WTC11 (cell line): ENCODE results near the gene GPR156. TPM values are rescaled to one million over a fixed set of nuclear protein-coding genes. Genes with fewer than 3 reads are reported as not detected.

Source experiments
- ATAC-seq: fragments of 200-7000 bp; cut with Tn5 transposase; 2 replicates; pipeline ENCODE4 v1.10.0; 2021; ENCODE audit warnings: mild to moderate bottlenecking, moderate library complexity
- CTCF ChIA-PET: fragments of 300-600 bp; sonication (Branson Sonifier 250); formaldehyde crosslinking; loops from one replicate; lab custom pipeline; 2021; ENCODE audit warnings: antibody characterized with exemption; lab: Charles Lee
- POLR2A ChIA-PET: fragments of 350-600 bp; sonication (Branson Sonifier 250); formaldehyde crosslinking; loops from one replicate; lab custom pipeline; 2021; ENCODE audit warnings: antibody characterized with exemption; lab: Charles Lee
- DNase-seq: peaks from one replicate; pipeline ENCODE4 v3.0.0; 2021; ENCODE audit warnings: low spot score
- H3K27ac Mint-ChIP-seq: 2 replicates; pipeline ENCODE4 v1.8.0; 2021; ENCODE audit warnings: mixed read lengths
- H3K27me3 Mint-ChIP-seq: 2 replicates; pipeline ENCODE4 v1.8.0; 2021; ENCODE audit warnings: low read depth, mild to moderate bottlenecking, moderate library complexity, mixed read lengths
- H3K36me3 Mint-ChIP-seq: 2 replicates; pipeline ENCODE4 v1.8.0; 2021; ENCODE audit warnings: mixed read lengths
- H3K4me1 Mint-ChIP-seq: 2 replicates; pipeline ENCODE4 v1.8.0; 2022; ENCODE audit warnings: mixed read lengths
- H3K4me3 Mint-ChIP-seq: 2 replicates; pipeline ENCODE4 v1.8.0; 2021; ENCODE audit warnings: mild to moderate bottlenecking, moderate library complexity, mixed read lengths
- H3K9me3 Mint-ChIP-seq: 2 replicates; pipeline ENCODE4 v1.8.0; 2021; ENCODE audit warnings: mixed read lengths
- IRF2 ChIP-seq: sonication (generic); formaldehyde crosslinking; IDR thresholded peaks from 2 replicates; pipeline ENCODE4 v1.8.0; 2022; ENCODE audit warnings: low read depth, missing genetic modification reagents, borderline replicate concordance
- JAZF1 ChIP-seq: fragments of 250-450 bp; sonication (Bioruptor Pico); IDR thresholded peaks from 2 replicates; pipeline ENCODE4 v1.9.0; 2021; ENCODE audit warnings: moderate library complexity, mild to moderate bottlenecking, inconsistent platforms
- JUN ChIP-seq: sonication (generic); formaldehyde crosslinking; IDR thresholded peaks from 2 replicates; pipeline ENCODE4 v1.8.0; 2023; ENCODE audit warnings: mild to moderate bottlenecking, missing genetic modification reagents
- NFE2L1 ChIP-seq: sonication (generic); formaldehyde crosslinking; IDR thresholded peaks from 2 replicates; pipeline ENCODE4 v1.8.1; 2023; ENCODE audit warnings: missing genetic modification reagents
- NR1H2 ChIP-seq: sonication (generic); formaldehyde crosslinking; IDR thresholded peaks from 2 replicates; pipeline ENCODE4 v1.9.0; 2021; ENCODE audit warnings: mild to moderate bottlenecking, moderate library complexity, missing genetic modification reagents
- SMAD3 ChIP-seq: sonication (generic); formaldehyde crosslinking; IDR thresholded peaks from 2 replicates; pipeline ENCODE4 v1.8.0; 2022; ENCODE audit warnings: missing genetic modification reagents, mild to moderate bottlenecking, borderline replicate concordance
- SOX15 ChIP-seq: fragments of 250-450 bp; sonication (Bioruptor Pico); IDR thresholded peaks from 2 replicates; pipeline ENCODE4 v1.9.0; 2021; ENCODE audit warnings: mild to moderate bottlenecking
- total RNA-seq: library from RNA; stranded (reverse); gene quantifications from 3 replicates; pipeline ENCODE4 v1.2.3, GENCODE V29; 2021
- TF ChIP-seq, protein P1 (sequence below): fragments of 250-450 bp; sonication (Bioruptor Pico); IDR thresholded peaks from 2 replicates; pipeline ENCODE4 v1.9.0; 2021; ENCODE audit warnings: mild to moderate bottlenecking, borderline replicate concordance
- TF ChIP-seq, protein P2 (sequence below): fragments of 250-450 bp; sonication (Bioruptor Pico); IDR thresholded peaks from 2 replicates; pipeline ENCODE4 v1.8.0; 2021; ENCODE audit warnings: mild to moderate bottlenecking
- TF ChIP-seq, protein P3 (sequence below): fragments of 250-450 bp; sonication (Bioruptor Pico); conservative IDR thresholded peaks from 2 replicates; pipeline ENCODE4 v1.9.0; 2021; ENCODE audit warnings: mild to moderate bottlenecking
- TF ChIP-seq, protein P4 (sequence below): fragments of 250-450 bp; sonication (Bioruptor Pico); IDR thresholded peaks from 2 replicates; pipeline ENCODE4 v1.9.0; 2021; ENCODE audit warnings: mild to moderate bottlenecking
- TF ChIP-seq, protein P5 (sequence below): sonication (generic); formaldehyde crosslinking; IDR thresholded peaks from 2 replicates; pipeline ENCODE4 v1.8.0; 2023; ENCODE audit warnings: mild to moderate bottlenecking, missing genetic modification reagents
- TF ChIP-seq, protein P6 (sequence below): sonication (generic); formaldehyde crosslinking; IDR thresholded peaks from 2 replicates; pipeline ENCODE4 v1.8.1; 2023; ENCODE audit warnings: mild to moderate bottlenecking, missing genetic modification reagents, borderline replicate concordance

Gene GPR156
- total RNA-seq, 1 experiment from 2014 or later = 0.72 TPM

DNA sequence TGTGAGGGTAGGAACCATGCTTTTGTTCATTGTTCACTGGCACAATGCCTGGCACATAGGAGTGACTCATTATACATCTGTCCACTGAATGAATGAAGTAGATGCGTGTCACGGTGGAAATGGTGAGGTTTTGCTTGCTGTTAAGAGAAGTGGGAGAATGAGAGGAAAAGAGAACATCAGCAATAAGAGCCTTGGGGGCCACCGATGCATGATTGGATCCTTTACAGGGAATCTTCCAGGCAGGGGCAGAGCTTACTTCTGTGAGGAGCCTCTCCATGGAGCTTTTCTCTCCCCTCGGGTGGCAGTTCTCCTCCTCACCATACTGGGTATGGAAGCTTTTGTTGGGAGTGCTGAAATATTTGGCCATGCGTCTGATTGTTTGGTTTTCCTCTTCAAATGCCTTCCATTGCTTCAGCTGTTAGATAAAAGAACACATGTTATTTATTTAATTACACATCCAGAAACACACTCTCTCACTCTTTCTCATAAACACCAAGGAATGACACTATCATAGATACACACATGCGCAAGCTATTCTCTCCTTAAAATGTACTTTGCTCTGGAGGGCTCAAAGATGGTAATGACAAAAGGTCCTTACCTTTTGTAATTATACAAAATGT is 111.9 kb downstream of the GPR156 start (continued):
- TF ChIP-seq, protein P1, sequence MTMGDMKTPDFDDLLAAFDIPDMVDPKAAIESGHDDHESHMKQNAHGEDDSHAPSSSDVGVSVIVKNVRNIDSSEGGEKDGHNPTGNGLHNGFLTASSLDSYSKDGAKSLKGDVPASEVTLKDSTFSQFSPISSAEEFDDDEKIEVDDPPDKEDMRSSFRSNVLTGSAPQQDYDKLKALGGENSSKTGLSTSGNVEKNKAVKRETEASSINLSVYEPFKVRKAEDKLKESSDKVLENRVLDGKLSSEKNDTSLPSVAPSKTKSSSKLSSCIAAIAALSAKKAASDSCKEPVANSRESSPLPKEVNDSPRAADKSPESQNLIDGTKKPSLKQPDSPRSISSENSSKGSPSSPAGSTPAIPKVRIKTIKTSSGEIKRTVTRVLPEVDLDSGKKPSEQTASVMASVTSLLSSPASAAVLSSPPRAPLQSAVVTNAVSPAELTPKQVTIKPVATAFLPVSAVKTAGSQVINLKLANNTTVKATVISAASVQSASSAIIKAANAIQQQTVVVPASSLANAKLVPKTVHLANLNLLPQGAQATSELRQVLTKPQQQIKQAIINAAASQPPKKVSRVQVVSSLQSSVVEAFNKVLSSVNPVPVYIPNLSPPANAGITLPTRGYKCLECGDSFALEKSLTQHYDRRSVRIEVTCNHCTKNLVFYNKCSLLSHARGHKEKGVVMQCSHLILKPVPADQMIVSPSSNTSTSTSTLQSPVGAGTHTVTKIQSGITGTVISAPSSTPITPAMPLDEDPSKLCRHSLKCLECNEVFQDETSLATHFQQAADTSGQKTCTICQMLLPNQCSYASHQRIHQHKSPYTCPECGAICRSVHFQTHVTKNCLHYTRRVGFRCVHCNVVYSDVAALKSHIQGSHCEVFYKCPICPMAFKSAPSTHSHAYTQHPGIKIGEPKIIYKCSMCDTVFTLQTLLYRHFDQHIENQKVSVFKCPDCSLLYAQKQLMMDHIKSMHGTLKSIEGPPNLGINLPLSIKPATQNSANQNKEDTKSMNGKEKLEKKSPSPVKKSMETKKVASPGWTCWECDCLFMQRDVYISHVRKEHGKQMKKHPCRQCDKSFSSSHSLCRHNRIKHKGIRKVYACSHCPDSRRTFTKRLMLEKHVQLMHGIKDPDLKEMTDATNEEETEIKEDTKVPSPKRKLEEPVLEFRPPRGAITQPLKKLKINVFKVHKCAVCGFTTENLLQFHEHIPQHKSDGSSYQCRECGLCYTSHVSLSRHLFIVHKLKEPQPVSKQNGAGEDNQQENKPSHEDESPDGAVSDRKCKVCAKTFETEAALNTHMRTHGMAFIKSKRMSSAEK = no peak
- TF ChIP-seq, protein P2, sequence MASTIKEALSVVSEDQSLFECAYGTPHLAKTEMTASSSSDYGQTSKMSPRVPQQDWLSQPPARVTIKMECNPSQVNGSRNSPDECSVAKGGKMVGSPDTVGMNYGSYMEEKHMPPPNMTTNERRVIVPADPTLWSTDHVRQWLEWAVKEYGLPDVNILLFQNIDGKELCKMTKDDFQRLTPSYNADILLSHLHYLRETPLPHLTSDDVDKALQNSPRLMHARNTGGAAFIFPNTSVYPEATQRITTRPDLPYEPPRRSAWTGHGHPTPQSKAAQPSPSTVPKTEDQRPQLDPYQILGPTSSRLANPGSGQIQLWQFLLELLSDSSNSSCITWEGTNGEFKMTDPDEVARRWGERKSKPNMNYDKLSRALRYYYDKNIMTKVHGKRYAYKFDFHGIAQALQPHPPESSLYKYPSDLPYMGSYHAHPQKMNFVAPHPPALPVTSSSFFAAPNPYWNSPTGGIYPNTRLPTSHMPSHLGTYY = no peak
- TF ChIP-seq, protein P3, sequence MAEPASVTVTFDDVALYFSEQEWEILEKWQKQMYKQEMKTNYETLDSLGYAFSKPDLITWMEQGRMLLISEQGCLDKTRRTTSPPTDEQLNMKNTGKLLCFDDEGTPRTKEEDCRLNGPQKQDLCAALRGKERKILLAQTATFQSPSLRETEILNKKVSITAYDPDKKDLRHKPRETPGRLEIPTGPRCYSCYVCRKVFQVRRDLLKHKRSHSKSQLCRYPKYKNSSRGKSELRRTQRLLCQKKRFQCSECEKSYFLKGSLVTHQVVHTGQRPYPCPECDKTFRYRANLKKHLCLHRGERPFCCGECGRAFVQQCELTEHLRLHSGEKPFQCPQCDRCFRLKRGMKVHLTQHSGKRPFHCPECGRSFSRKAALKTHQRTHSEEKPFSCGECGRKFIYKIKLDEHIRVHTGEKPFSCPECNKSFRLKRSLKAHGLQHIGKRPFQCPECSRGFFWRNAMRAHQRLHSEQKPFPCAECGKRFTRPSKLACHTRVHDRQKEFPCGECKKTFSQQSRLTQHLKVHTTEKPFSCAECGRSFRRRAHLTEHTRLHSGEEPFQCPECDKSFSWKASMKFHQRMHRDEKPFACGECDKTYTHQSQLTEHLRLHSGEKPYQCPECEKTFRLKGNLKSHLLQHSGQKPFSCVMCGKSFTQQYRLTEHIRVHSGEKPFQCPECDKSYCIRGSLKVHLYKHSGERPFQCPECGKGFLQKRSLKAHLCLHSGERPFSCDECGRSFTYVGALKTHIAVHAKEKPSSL (CRISPR knock-in tag) = no peak
- no peak for TF ChIP-seq JUN (CRISPR knock-in tag)
- no peak for TF ChIP-seq NFE2L1 (CRISPR knock-in tag)

DNA sequence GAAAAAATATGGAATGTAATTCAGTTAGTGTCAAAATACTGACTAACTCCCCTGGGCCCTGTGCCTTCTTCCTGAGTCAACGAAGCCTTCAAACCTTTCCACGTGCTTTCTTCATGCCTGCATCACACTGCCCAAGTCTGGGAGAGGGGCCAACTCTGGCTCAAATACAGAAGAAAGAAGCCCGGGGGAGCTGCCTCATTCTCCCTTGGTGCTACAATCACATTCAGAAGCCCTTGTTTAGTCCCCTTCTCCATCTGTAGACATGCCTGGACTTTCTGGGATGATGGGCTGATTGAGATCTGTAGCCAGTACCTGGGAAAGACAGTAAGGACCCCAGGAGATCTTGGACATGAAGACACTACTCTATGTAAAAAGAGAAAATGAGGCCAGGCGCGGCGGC is 113.0 kb downstream of the GPR156 start:
- CTCF ChIA-PET = no interaction called here

DNA sequence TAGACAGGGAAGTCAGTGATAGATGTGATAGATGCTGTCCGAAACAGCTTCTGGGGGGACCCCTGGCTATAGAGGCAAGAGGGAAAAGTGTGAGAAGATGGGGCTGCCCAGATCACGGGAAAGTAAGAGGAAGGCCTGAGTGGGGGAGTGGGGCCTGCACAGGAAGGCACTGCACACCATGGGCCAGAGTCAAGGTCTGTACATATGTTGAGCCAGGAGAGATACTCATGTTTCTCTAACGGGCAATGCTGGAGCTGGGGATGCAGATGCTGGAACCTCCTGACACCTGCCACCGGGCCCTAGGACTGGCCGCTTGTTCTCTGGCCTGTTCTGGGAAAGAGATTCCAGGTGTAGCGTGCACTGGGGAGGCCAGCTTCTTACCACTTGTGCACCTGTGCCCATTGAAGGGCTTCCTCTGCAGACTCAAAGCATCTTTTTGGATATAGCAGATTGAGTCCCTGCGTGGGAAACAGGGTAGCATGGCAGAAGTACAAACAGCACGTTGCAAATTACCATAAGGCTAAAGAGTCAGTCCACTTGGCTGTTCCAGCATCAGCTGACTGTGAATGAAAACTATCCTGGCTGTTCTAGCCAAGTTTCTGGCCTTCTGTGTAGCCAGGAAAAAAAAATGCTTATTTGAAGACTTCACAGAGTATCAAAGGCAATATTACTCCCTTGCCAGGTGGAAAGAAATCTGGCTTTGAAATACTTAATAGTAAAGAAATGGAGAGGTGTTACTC is 113.7 kb downstream of the GPR156 start:
- Mint-ChIP-seq H3K36me3 (no peaks in the 10 kb centered on the region), H3K27me3 (no peaks in the 10 kb centered on the region), H3K27ac (no peak overlapping the region), H3K9me3 (no peaks in the 10 kb centered on the region)
- ATAC-seq (no peak), DNase-seq (no peak)
- POLR2A ChIA-PET = no interaction called here
- TF ChIP-seq, protein P4, sequence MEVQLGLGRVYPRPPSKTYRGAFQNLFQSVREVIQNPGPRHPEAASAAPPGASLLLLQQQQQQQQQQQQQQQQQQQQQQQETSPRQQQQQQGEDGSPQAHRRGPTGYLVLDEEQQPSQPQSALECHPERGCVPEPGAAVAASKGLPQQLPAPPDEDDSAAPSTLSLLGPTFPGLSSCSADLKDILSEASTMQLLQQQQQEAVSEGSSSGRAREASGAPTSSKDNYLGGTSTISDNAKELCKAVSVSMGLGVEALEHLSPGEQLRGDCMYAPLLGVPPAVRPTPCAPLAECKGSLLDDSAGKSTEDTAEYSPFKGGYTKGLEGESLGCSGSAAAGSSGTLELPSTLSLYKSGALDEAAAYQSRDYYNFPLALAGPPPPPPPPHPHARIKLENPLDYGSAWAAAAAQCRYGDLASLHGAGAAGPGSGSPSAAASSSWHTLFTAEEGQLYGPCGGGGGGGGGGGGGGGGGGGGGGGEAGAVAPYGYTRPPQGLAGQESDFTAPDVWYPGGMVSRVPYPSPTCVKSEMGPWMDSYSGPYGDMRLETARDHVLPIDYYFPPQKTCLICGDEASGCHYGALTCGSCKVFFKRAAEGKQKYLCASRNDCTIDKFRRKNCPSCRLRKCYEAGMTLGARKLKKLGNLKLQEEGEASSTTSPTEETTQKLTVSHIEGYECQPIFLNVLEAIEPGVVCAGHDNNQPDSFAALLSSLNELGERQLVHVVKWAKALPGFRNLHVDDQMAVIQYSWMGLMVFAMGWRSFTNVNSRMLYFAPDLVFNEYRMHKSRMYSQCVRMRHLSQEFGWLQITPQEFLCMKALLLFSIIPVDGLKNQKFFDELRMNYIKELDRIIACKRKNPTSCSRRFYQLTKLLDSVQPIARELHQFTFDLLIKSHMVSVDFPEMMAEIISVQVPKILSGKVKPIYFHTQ (CRISPR knock-in tag) = no peak
- TF ChIP-seq, protein P5, sequence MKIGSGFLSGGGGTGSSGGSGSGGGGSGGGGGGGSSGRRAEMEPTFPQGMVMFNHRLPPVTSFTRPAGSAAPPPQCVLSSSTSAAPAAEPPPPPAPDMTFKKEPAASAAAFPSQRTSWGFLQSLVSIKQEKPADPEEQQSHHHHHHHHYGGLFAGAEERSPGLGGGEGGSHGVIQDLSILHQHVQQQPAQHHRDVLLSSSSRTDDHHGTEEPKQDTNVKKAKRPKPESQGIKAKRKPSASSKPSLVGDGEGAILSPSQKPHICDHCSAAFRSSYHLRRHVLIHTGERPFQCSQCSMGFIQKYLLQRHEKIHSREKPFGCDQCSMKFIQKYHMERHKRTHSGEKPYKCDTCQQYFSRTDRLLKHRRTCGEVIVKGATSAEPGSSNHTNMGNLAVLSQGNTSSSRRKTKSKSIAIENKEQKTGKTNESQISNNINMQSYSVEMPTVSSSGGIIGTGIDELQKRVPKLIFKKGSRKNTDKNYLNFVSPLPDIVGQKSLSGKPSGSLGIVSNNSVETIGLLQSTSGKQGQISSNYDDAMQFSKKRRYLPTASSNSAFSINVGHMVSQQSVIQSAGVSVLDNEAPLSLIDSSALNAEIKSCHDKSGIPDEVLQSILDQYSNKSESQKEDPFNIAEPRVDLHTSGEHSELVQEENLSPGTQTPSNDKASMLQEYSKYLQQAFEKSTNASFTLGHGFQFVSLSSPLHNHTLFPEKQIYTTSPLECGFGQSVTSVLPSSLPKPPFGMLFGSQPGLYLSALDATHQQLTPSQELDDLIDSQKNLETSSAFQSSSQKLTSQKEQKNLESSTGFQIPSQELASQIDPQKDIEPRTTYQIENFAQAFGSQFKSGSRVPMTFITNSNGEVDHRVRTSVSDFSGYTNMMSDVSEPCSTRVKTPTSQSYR = no peak
- TF ChIP-seq SOX15 (CRISPR knock-in tag) = no peak
- no peak for TF ChIP-seq JAZF1 (CRISPR knock-in tag)
- TF ChIP-seq, all 79 proteins: peak for 0
- H3K4me1 Mint-ChIP-seq = no peaks in the 10 kb centered on the region
- CTCF ChIA-PET = no interaction called here
- no peak overlapping the region for H3K4me3 Mint-ChIP-seq

More for the DNA sequence above, 113.0 kb downstream of the GPR156 start:
- no peak for TF ChIP-seq NR1H2
- no peak for TF ChIP-seq IRF2 (CRISPR knock-in tag)
- no peak for TF ChIP-seq SMAD3 (CRISPR knock-in tag)
- TF ChIP-seq, protein P6, sequence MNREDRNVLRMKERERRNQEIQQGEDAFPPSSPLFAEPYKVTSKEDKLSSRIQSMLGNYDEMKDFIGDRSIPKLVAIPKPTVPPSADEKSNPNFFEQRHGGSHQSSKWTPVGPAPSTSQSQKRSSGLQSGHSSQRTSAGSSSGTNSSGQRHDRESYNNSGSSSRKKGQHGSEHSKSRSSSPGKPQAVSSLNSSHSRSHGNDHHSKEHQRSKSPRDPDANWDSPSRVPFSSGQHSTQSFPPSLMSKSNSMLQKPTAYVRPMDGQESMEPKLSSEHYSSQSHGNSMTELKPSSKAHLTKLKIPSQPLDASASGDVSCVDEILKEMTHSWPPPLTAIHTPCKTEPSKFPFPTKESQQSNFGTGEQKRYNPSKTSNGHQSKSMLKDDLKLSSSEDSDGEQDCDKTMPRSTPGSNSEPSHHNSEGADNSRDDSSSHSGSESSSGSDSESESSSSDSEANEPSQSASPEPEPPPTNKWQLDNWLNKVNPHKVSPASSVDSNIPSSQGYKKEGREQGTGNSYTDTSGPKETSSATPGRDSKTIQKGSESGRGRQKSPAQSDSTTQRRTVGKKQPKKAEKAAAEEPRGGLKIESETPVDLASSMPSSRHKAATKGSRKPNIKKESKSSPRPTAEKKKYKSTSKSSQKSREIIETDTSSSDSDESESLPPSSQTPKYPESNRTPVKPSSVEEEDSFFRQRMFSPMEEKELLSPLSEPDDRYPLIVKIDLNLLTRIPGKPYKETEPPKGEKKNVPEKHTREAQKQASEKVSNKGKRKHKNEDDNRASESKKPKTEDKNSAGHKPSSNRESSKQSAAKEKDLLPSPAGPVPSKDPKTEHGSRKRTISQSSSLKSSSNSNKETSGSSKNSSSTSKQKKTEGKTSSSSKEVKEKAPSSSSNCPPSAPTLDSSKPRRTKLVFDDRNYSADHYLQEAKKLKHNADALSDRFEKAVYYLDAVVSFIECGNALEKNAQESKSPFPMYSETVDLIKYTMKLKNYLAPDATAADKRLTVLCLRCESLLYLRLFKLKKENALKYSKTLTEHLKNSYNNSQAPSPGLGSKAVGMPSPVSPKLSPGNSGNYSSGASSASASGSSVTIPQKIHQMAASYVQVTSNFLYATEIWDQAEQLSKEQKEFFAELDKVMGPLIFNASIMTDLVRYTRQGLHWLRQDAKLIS = no peak
- Mint-ChIP-seq H3K36me3 (no peaks in the 10 kb centered on the region), H3K4me1 (peaks cover 4% of the 10 kb centered on the region; the same call in 1 of the 2 replicates), H3K4me3 (no peak overlapping the region), H3K9me3 (no peaks in the 10 kb centered on the region), H3K27ac (no peak overlapping the region), H3K27me3 (no peaks in the 10 kb centered on the region)
- POLR2A ChIA-PET = interaction anchor here (0.6 kb wide), 1 partner anchor 10 kb away, joined by 5 read pairs; no protein-coding TSS in a partner anchor
- no peak for DNase-seq
- ATAC-seq = no peak
